ENCODE data around the gene DPH7.
"Not testable (repeated sequence)": the region's sequence is repeated elsewhere in the genome, so short reads cannot be mapped to it uniquely, and the experiment has no call there.

DPH7 gene

GRCh38 chr9:137613259-137613658, 34.5 kb upstream of the DPH7 start:
- TF ChIP-seq POLR2A (IDR thresholded peaks at IDR 0.05; ENCODE audit: low read length) (peak; percentile 2), GATA1 (IDR thresholded peaks at IDR 0.05; ENCODE audit: low read depth, low read length) (no peak)
- DNase-seq = no peak

DNA sequence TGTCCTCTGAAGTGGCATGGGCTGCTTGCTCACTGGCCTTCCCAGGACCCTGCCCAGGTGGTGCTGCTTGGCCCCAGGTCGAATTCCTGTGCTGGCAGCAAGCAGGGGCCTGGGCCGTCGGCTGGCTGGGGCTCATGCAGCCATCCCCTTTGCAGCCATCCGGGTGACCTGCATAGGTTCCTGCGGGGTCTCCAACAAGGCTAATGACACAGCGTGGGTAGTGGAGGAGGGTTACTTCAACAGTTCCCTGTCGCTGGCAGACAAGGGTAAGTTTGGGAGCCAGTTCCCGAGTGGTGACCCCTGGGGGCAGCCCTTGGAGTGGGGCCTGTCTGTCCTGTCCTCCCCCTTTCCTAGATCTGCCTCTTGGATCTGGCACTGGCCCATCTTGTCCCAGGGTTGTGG, 34.0 kb upstream of the DPH7 start:
- TF ChIP-seq POLR2A (IDR thresholded peaks at IDR 0.05; ENCODE audit: low read length) = no peak
- no peak for TF ChIP-seq GATA1 (IDR thresholded peaks at IDR 0.05; ENCODE audit: low read depth, low read length)
- no peak for DNase-seq

DNA sequence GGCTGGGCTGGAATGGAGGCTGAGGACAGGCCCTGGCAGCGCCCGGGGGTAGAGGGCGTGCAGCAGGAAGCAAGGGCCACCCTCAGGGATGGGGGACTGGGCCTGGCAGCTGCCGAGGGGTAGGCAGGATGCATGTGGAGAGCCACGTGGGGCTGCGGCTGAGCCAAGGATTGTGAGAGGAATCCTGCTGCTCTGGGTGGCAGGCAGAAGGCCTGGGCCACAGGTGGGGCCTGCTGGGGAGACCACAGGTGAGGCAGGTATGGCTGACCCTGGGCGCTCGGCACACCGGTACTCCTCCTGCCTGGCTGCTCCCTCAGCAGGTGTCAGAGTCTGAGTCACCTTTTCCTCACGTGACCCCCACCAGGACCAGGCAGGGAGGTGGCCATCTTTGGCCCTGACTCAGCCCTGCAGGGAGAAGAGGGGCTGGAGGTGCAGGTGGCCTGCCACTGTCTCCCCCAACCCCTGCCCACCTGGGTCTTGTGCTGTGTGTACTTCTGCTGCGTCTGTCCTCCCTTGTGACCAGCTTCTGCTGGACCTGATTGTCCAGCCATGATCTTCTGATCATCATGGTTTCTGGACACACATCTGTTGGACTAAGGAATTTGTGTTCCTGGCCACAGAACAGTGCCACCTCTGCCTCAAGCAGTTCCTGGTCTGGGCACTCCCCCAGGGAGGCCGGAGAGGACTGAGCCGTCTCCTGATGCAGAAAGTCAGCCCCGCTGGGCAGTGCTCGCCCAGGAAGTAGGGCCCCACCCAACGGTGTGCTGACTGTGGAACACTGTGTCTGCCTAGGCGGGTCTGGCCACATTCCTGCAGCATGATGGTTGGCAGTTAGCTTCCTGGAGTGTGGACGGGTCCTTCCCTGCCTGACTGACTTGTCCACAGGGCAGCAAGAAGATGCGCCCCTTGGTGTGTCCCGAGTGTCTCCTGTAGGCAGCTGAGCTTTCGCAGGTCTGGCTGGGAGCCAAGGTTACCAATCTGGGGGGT, 33.2 kb upstream of the DPH7 start:
- no peak for DNase-seq
- TF ChIP-seq POLR2A (IDR thresholded peaks at IDR 0.05; ENCODE audit: low read length) = no peak
- no peak for TF ChIP-seq GATA1 (IDR thresholded peaks at IDR 0.05; ENCODE audit: low read depth, low read length)

GRCh38 chr9:137610944-137611343, 32.2 kb upstream of the DPH7 start:
- no peak for TF ChIP-seq GATA1 (IDR thresholded peaks at IDR 0.05; ENCODE audit: low read depth, low read length)
- TF ChIP-seq POLR2A (IDR thresholded peaks at IDR 0.05; ENCODE audit: low read length) = no peak
- DNase-seq = no peak

DNA sequence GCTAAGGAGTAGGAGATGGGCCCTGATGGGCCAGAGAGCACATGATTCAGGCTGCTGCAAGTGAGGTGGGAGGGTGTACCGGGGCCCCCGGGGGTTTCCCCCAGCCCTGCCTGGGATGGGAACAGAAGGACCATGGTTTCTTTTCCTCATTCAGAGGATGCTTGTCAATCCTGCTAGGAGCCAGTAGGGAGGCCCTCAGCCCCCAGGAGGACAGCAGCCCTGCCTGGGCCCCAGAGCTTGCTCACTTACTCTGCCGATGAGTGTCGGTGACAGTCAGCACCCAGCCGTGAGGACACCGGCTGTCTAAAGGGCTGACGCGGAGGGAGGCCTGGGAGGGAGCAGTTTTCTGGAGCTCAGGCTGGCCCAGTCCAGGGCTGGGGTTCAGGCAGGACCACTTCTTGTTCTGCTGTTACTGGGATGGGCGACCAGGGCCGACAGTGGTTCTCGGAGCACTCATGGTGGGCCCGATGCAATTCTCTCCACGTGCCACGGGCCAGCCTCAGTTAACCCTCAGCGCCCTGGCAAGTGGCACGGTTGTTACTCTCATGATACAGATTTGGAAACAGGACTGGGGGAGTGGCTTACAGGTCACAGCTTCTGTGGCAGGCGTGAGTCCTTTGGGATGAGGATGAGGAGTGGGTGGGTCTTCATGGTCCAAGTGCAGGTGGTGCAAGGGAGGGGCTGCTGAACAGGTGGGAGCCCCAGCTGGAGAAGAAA, 28.6 kb upstream of the DPH7 start:
- TF ChIP-seq GATA1 (IDR thresholded peaks at IDR 0.05; ENCODE audit: low read depth, low read length) = no peak
- TF ChIP-seq POLR2A (IDR thresholded peaks at IDR 0.05; ENCODE audit: low read length) = no peak
- no peak for DNase-seq

- TF ChIP-seq GATA1 (IDR thresholded peaks at IDR 0.05; ENCODE audit: low read depth, low read length) (no peak), POLR2A (IDR thresholded peaks at IDR 0.05; ENCODE audit: low read length) (no peak)
- DNase-seq = no peak
These were observed 28.0 kb upstream of the DPH7 start for GRCh38 chr9:137606734-137607138.

DNA sequence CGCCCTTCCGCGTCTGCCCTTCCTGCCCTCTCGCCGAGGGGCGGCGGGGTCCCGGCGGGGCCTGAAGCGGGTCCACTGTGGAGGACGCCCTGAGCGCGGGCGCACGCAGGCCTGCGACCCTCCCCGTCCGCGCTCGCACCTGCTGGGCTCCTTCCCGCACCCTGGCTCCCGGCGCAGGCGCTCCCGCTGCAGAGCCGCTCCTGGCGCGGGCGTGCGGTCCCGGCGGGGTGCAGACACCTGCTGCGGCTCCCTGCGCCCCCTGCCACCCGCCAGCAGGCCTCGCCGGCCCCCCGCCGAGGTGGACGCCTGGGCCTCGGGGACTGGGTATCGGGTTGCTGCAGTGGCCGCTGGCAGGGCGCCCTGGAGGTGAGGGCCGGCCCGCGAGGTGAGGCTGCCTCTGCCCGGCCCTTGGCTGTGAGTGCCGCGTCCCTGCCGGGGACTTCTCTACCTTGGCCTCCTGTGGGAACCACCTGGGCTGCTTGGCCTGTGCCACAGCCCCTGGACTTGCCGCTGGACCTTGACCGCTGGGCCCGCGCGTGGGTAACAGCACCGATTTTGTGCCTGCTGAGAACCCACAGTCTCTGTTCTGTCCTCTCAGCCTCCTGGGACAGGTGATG, 27.4 kb upstream of the DPH7 start:
- DNase-seq = no peak

GRCh38 chr9:137605121-137606004, 26.6 kb upstream of the DPH7 start, which contains the start of gene ARRDC1:
Gene ARRDC1, plus strand, starts transcription at chr9:137605686. Its CDS starts 32 bp downstream, at chr9:137605718.
- DNase-seq = peak; percentile 91 to 97
- TF ChIP-seq GATA1 (IDR thresholded peaks at IDR 0.05; ENCODE audit: low read depth, low read length) (no peak), POLR2A (IDR thresholded peaks at IDR 0.05; ENCODE audit: low read length) (peak; percentile 38)

More for the DNA sequence above, 27.4 kb upstream of the DPH7 start:
- TF ChIP-seq POLR2A (IDR thresholded peaks at IDR 0.05; ENCODE audit: low read length) (no peak), GATA1 (IDR thresholded peaks at IDR 0.05; ENCODE audit: low read depth, low read length) (no peak)

DNA sequence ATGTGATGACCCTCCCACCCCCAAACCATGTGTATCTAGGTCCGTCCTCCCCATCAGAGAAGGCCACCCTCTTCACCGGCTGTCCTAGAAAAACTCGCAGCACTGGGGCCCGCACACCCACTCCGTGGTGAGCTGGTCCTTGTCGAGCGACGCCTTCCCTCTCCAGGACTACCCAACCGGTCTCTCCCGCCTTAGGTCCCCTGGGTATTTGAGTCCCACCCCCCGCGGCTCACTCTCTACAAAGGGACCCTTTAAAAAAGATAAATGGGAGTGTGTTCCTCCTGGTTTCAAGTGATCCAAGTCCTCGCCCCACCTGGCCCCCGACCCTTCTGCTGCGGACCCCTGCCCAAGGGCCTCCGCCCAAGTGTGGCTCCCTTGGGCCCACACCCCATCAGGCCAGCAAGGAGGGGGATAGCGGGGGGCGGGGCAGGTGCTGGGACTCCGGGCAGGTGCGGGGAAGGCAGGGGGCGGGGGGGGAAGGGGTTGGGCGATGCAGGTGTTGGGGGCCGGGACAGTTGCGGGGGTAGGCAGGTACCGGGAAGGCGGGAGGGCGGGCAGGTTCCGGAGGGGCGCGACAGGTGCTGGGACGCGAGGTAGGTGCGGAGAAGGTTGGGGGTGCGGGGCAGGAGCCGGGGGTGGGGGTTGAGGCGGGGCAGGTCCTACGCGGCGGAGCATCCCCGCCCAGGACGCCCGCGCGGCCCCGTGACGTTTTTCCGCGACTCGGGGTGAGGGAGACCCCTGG, 25.8 kb upstream of the DPH7 start:
- DNase-seq = no peak
- TF ChIP-seq POLR2A (IDR thresholded peaks at IDR 0.05; ENCODE audit: low read length) (no peak), GATA1 (IDR thresholded peaks at IDR 0.05; ENCODE audit: low read depth, low read length) (no peak)

DNA sequence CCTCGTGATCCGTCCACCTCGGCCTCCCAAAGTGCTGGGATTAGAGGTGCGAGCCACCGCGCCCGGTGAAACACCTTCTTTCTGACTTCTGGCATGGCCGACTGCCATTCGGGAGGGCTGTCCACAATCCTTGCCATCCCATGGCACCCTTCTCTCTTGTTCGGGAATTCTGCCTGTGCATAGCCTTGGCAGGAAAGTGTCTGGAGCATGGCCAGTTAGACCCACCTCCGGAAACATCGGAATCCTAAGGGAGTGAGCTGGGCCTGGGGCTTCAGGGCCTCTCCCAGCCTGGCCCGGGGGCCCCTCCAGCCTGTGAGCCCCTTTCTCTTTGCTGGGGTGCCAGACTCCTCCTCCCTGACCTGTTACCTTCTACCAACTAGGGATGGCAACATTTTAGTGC, 25.2 kb upstream of the DPH7 start:
- TF ChIP-seq GATA1 (IDR thresholded peaks at IDR 0.05; ENCODE audit: low read depth, low read length) = no peak
- no peak for TF ChIP-seq POLR2A (IDR thresholded peaks at IDR 0.05; ENCODE audit: low read length)
- no peak for DNase-seq

DNA sequence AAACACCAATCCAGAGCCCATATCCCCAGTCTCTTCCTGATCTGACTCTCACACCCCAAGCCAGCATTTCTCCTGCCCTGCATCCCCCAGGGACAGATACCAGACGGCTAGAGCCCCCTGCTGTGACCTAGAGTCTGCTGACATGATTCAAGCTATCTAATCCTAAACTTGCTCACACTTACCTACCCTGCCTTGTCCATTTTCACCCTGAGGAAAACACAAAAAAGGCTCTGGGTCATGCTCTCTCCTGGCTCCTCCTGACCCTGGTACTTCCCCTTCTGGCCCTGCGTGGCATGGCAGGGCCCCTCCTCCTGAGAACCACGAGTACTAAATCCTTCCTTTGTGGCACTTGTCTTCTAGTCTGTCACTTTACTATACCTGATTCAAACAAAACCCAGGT, 23.9 kb upstream of the DPH7 start:
- TF ChIP-seq POLR2A (IDR thresholded peaks at IDR 0.05; ENCODE audit: low read length) (no peak), GATA1 (IDR thresholded peaks at IDR 0.05; ENCODE audit: low read depth, low read length) (no peak)

DNA sequence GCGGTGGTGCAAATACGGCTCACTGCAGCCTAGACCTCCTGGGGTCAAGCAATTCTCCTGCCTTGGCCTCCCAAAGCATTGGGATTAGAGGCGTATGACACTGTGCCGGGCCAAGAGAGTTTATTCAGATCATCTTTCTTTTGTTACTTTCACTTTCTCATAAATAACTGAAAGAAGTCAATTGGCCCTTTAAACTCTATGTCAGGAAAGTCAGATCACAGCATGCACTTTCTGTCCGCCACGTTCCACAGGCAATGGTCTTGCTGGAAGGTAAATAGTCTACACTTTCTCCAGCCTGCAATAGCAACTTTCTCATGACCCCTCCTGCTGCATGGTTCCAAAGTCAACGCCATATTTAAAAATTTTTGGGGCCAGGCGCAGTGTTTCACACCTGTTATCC, 20.2 kb upstream of the DPH7 start:
- no peak for TF ChIP-seq POLR2A (IDR thresholded peaks at IDR 0.05; ENCODE audit: low read length)
- no peak for TF ChIP-seq GATA1 (IDR thresholded peaks at IDR 0.05; ENCODE audit: low read depth, low read length)
- DNase-seq = no peak

More for the DNA sequence above, 23.9 kb upstream of the DPH7 start:
- no peak for DNase-seq

GRCh38 chr9:137596577-137596976, 17.9 kb upstream of the DPH7 start:
- not testable (repeated sequence) for DNase-seq

Measured in erythroblast (primary cell).